Testis (tissue), 3 donors: ENCODE measurements around the gene ARV1. TPM values are rescaled to one million over a fixed set of nuclear protein-coding genes. Genes with fewer than 3 reads are reported as not detected.

ENCODE experiments used
- DNase-seq: peaks from one replicate; pipeline ENCODE4 v3.0.0-alpha.2; 2019
- H3K27ac ChIP-seq, 2 donors: fragments of 200-600 bp; sonication (generic); one replicate each; pipeline ENCODE4 v1.5.1; 2019
- H3K27me3 ChIP-seq: fragments of 200-600 bp; sonication (generic); one replicate; pipeline ENCODE4 v1.5.1; 2019
- H3K36me3 ChIP-seq: fragments of 200-600 bp; sonication (generic); one replicate; pipeline ENCODE4 v1.5.1; 2017; ENCODE audit warnings: low read depth; ENCODE audit errors: missing control alignments
- H3K4me1 ChIP-seq: fragments of 200-600 bp; sonication (generic); one replicate; pipeline ENCODE4 v1.5.1; 2019
- H3K4me3 ChIP-seq, 2 donors: fragments of 200-600 bp; sonication (generic); one replicate each; pipeline ENCODE4 v1.5.1; 2017 to 2019
- H3K9me3 ChIP-seq: fragments of 200-600 bp; sonication (generic); one replicate; pipeline ENCODE4 v1.5.1; 2017
- CTCF ChIP-seq, 3 experiments: fragments of 450-650 bp in 2 of 3; fragments of 200-600 bp in 1 of 3; sonication (generic) in 1 of 3; IDR thresholded peaks; one replicate each; pipeline ENCODE4 v1.5.1; 2016 to 2019; ENCODE audit warnings: antibody characterized with exemption in 3 of 3, mild to moderate bottlenecking in 2 of 3, moderate library complexity in 1 of 3
- POLR2A ChIP-seq: fragments of 450-650 bp; IDR thresholded peaks from one replicate; pipeline ENCODE4 v1.6.1; 2017; ENCODE audit warnings: antibody characterized with exemption, mild to moderate bottlenecking, moderate library complexity
- WGBS, 2 donors: methylation state at CpG; one replicate each; pipeline ENCODE4 v1.1.5; 2018; 5-methylcytosine and 5-hydroxymethylcytosine counted together
- intact Hi-C: fragments of 100-400 bp; cut with DNase I; formaldehyde crosslinking; loops from one replicate; pipeline ENCODE4 v1.15.1; 2023; ENCODE audit warnings: low total_unique reads
- polyA plus RNA-seq: library from polyadenylated mRNA; stranded (reverse); fragments of 350-450 nt; fragmentation: Illumina TruSeq; extraction: RNeasy Lipid Tissue Mini Kit (QIAGEN cat#74804); gene quantifications from one replicate; pipeline ENCODE4 v1.2.3, GENCODE V29; 2014; ENCODE audit warnings: low read depth, low replicate concordance; ENCODE audit not compliant: insufficient read depth
- total RNA-seq, 2 donors: library from RNA; depleted of rRNA; stranded (reverse); fragments of >200 nt; gene quantifications; one replicate each; pipeline ENCODE4 v1.2.3, GENCODE V29; 2016

Gene ARV1
- total and polyA plus RNA-seq, 3 donors from 2014 or later, result 35.4 to 71.7 (median 40.7) TPM

- TF ChIP-seq CTCF (IDR thresholded peaks at IDR 0.05), result no peak
- TF ChIP-seq POLR2A, result no peak
- Histone ChIP-seq H3K4me3 (no peak overlapping the region), H3K9me3 (no peaks in the 10 kb centered on the region), H3K4me1 (peaks cover 4% of the 10 kb centered on the region), H3K27me3 (no peaks in the 10 kb centered on the region), H3K36me3 (no peaks in the 10 kb centered on the region), H3K27ac (no peak overlapping the region)
- 75 to 90% methylated on average over 1 of the region's 1 CpG for WGBS, 2 donors
- no peak for DNase-seq
- intact Hi-C loops, result no loop called here
Observed at GRCh38 chr1:230972855-230973271, 6.0 kb upstream of the ARV1 start.

GRCh38 chr1:230975636-230976035 lies 3.3 kb upstream of the ARV1 start:
- no peaks in the 10 kb centered on the region for H3K27me3 ChIP-seq
- DNase-seq, result no peak
- no peaks in the 10 kb centered on the region for H3K9me3 ChIP-seq
- WGBS, 2 donors, result 84 to 90% methylated on average over 2 to 3 of the region's 3 CpGs
- H3K27ac ChIP-seq, result no peak overlapping the region
- no peaks in the 10 kb centered on the region for H3K36me3 ChIP-seq
- no peak overlapping the region for H3K4me3 ChIP-seq
- TF ChIP-seq POLR2A (no peak), CTCF (IDR thresholded peaks at IDR 0.05) (no peak)
- peaks cover 13% of the 10 kb centered on the region for H3K4me1 ChIP-seq
- intact Hi-C loops, result no loop called here

- H3K4me1 ChIP-seq, result peaks cover 13% of the 10 kb centered on the region
- H3K9me3 ChIP-seq, result no peaks in the 10 kb centered on the region
- H3K27ac ChIP-seq, result no peak overlapping the region
- intact Hi-C loops, result no loop called here
- H3K36me3 ChIP-seq, result no peaks in the 10 kb centered on the region
- no peaks in the 10 kb centered on the region for H3K27me3 ChIP-seq
- H3K4me3 ChIP-seq, result no peak overlapping the region
- TF ChIP-seq POLR2A, result no peak
- no peak for TF ChIP-seq CTCF (IDR thresholded peaks at IDR 0.05)
- no peak for DNase-seq
- 79 to 87% methylated on average over 4 of the region's 4 CpGs for WGBS, 2 donors
Observed at GRCh38 chr1:230976360-230976759, 2.5 kb upstream of the ARV1 start.

GRCh38 chr1:230976825-230977747 lies 1.8 kb upstream of the ARV1 start:
- no peak overlapping the region for H3K4me3 ChIP-seq
- H3K9me3 ChIP-seq, result no peaks in the 10 kb centered on the region
- intact Hi-C loops, result no loop called here
- whole genome bisulfite sequencing, 2 donors, result 50 to 53% methylated on average over 14 of the region's 14 CpGs
- no peak overlapping the region for H3K27ac ChIP-seq
- H3K4me1 ChIP-seq, result peaks cover 13% of the 10 kb centered on the region
- no peaks in the 10 kb centered on the region for H3K27me3 ChIP-seq
- no peaks in the 10 kb centered on the region for H3K36me3 ChIP-seq
- DNase-seq, result no peak
- no peak for TF ChIP-seq CTCF (IDR thresholded peaks at IDR 0.05)
